ENCODE results near the gene SOD2. TPM values are rescaled to one million over a fixed set of nuclear protein-coding genes. Genes with fewer than 3 reads are reported as not detected.

The SOD2 gene
- total RNA-seq, 1 experiment from 2014 or later, result 202 TPM

- no peaks in the 10 kb centered on the region for H3K9me3 Mint-ChIP-seq (ENCODE audit: low read depth, unreplicated experiment)
- H3K36me3 Mint-ChIP-seq (ENCODE audit: insufficient read depth, unreplicated experiment), result peaks cover 61% of the 10 kb centered on the region
- intact Hi-C loops (cut with micrococcal nuclease; ENCODE audit: unreplicated experiment), result no loop called here
- TF ChIP-seq, protein P1, sequence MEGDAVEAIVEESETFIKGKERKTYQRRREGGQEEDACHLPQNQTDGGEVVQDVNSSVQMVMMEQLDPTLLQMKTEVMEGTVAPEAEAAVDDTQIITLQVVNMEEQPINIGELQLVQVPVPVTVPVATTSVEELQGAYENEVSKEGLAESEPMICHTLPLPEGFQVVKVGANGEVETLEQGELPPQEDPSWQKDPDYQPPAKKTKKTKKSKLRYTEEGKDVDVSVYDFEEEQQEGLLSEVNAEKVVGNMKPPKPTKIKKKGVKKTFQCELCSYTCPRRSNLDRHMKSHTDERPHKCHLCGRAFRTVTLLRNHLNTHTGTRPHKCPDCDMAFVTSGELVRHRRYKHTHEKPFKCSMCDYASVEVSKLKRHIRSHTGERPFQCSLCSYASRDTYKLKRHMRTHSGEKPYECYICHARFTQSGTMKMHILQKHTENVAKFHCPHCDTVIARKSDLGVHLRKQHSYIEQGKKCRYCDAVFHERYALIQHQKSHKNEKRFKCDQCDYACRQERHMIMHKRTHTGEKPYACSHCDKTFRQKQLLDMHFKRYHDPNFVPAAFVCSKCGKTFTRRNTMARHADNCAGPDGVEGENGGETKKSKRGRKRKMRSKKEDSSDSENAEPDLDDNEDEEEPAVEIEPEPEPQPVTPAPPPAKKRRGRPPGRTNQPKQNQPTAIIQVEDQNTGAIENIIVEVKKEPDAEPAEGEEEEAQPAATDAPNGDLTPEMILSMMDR (IDR thresholded peaks at IDR 0.05; ENCODE audit: unreplicated experiment), result no peak
- H3K27me3 Mint-ChIP-seq (ENCODE audit: unreplicated experiment), result no peaks in the 10 kb centered on the region
- H3K4me3 Mint-ChIP-seq (ENCODE audit: low read depth, unreplicated experiment), result peak overlapping the region; percentile 91
- CTCF ChIA-PET, result interaction anchor here (0.6 kb wide), 1 partner anchor 11 kb away, joined by 6 read pairs; no protein-coding TSS in a partner anchor
- no peak for DNase-seq
- no peak overlapping the region for H3K27ac Mint-ChIP-seq (ENCODE audit: unreplicated experiment)
- peaks cover 8% of the 10 kb centered on the region for H3K4me1 Mint-ChIP-seq (ENCODE audit: low read depth, unreplicated experiment)
- no TSS peak for BruUV-seq (replicated peaks)
Measured at GRCh38 chr6:159730332-159730676, 37.3 kb upstream of the SOD2 start.

DNA sequence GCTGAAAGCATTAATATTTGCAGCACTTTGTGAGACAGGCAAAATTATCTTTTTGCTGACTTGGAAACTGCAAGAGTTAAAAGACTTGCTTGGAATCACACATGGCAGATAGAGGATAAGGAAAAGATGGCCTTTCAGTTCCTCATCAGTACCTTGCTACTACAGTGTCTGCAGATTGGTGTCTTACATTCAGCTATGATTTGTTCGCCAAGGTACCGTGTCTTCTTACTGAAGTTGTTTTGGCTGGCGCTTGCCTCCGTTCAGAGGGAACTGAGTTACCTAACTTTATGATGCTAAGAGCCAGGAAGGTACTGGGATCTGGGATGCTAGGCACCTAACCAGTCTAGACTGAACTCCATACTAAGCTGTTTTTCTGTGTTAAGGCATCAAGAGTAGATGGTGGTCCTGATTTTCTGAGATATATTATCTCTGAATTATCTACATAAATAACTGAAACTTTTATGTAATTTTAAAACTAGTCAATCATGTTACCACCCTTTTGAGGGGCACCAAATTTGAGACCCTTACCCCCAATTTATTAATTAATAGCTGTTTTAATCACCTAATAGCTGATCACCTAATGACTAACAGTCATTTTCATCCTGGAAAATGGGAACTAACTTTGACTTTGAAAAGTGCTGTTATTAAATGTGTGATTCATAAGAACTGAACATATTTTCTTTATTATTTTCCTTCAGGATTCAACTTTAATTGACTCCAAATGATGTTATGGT is 36.7 kb upstream of the SOD2 start:
- Mint-ChIP-seq H3K4me1 (ENCODE audit: low read depth, unreplicated experiment) (peaks cover 8% of the 10 kb centered on the region), H3K27ac (ENCODE audit: unreplicated experiment) (peak overlapping the region; percentile 73), H3K9me3 (ENCODE audit: low read depth, unreplicated experiment) (no peaks in the 10 kb centered on the region), H3K27me3 (ENCODE audit: unreplicated experiment) (no peaks in the 10 kb centered on the region), H3K36me3 (ENCODE audit: insufficient read depth, unreplicated experiment) (peaks cover 66% of the 10 kb centered on the region), H3K4me3 (ENCODE audit: low read depth, unreplicated experiment) (peak overlapping the region; percentile 91)
- BruUV-seq (replicated peaks), result no TSS peak
- TF ChIP-seq, protein P1 (IDR thresholded peaks at IDR 0.05; ENCODE audit: unreplicated experiment), result no peak
- CTCF ChIA-PET, result interaction anchor here (0.6 to 1.5 kb wide), 2 partner anchors 11 to 38 kb away, joined by 5 to 6 read pairs; no protein-coding TSS in a partner anchor
- DNase-seq, result no peak
- intact Hi-C loops (cut with micrococcal nuclease; ENCODE audit: unreplicated experiment), result loop anchor here (2.0 to 5.0 kb wide), 2 partner anchors 39 to 58 kb away; partner anchors contain the start of gene TCP1

- Mint-ChIP-seq H3K27ac (ENCODE audit: unreplicated experiment) (peak overlapping the region; percentile 73), H3K36me3 (ENCODE audit: insufficient read depth, unreplicated experiment) (peaks cover 75% of the 10 kb centered on the region), H3K27me3 (ENCODE audit: unreplicated experiment) (no peaks in the 10 kb centered on the region), H3K4me1 (ENCODE audit: low read depth, unreplicated experiment) (peaks cover 8% of the 10 kb centered on the region), H3K4me3 (ENCODE audit: low read depth, unreplicated experiment) (peak overlapping the region; percentile 91), H3K9me3 (ENCODE audit: low read depth, unreplicated experiment) (no peaks in the 10 kb centered on the region)
- TF ChIP-seq, protein P1 (IDR thresholded peaks at IDR 0.05; ENCODE audit: unreplicated experiment), result no peak
- CTCF ChIA-PET, result interaction anchor here (0.6 to 1.5 kb wide), 2 partner anchors 30 to 37 kb away, joined by 4 to 5 read pairs; no protein-coding TSS in a partner anchor
- no peak for DNase-seq
- intact Hi-C loops (cut with micrococcal nuclease; ENCODE audit: unreplicated experiment), result loop anchor here (2.0 to 5.0 kb wide), 2 partner anchors 38 to 59 kb away; partner anchors contain the start of gene TCP1
- BruUV-seq (replicated peaks), result no TSS peak
Measured at GRCh38 chr6:159728531-159728964, 35.5 kb upstream of the SOD2 start.

DNA sequence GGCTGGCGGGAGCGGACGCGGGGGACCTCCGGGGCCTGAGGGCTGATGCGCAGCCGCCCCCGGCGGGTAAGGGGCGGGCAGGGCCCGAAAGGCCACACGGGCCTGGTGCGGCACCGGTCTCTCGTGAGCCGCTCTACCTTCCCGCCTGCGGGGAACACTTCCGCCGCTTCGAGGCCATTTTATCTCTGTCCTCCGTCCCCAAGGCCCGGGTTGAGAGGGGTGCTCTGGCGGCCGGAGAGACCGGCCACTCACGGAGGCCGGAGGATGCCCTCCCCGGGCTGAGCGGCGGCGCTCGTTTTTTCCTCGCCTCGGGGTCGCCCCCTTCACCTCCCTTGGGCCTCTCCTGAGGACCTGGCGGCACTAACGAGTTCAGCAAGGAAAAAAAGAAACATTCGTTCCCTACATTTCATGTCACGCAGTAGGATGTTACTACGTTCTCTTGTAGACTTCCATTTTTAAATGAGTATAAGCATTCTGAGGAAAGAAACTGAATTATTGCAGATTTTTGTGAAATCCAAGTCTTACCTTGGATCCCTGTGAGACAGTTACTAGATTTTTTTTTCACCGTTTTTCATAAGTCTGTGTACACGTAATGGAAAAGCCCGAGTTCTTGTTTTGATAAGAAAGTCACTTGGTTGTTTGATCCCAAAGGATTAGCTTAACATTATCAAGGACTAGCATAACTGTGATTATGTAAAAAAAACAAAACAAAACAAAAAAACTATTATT is 34.8 kb upstream of the SOD2 start:
- Mint-ChIP-seq H3K4me1 (ENCODE audit: low read depth, unreplicated experiment) (peaks cover 5% of the 10 kb centered on the region), H3K27ac (ENCODE audit: unreplicated experiment) (peak overlapping the region; percentile 73), H3K27me3 (ENCODE audit: unreplicated experiment) (no peaks in the 10 kb centered on the region), H3K9me3 (ENCODE audit: low read depth, unreplicated experiment) (peaks cover 3% of the 10 kb centered on the region), H3K4me3 (ENCODE audit: low read depth, unreplicated experiment) (peak overlapping the region; percentile 91), H3K36me3 (ENCODE audit: insufficient read depth, unreplicated experiment) (peaks cover 75% of the 10 kb centered on the region)
- DNase-seq, result no peak
- TF ChIP-seq, protein P1 (IDR thresholded peaks at IDR 0.05; ENCODE audit: unreplicated experiment), result no peak
- intact Hi-C loops (cut with micrococcal nuclease; ENCODE audit: unreplicated experiment), result loop anchor here (2.0 to 5.0 kb wide), 2 partner anchors 37 to 59 kb away; partner anchors contain the start of gene TCP1
- BruUV-seq (replicated peaks), result no TSS peak
- CTCF ChIA-PET, result interaction anchor here (0.6 to 3.1 kb wide), 3 partner anchors 29 to 62 kb away, joined by 4 to 16 read pairs (median 5); partner anchors contain the start of genes MRPL18 and TCP1
